HG02763 (cell line): ENCODE data around the gene GAS6.
"Not testable (repeated sequence)": the region's sequence is repeated elsewhere in the genome, so short reads cannot be mapped to it uniquely, and the experiment has no call there.

Source experiments
- ATAC-seq: cut with Tn5 transposase; IDR thresholded peaks from one replicate; pipeline ENCODE4 v1.9.1; 2021; ENCODE audit warnings: mild to moderate bottlenecking, moderate library complexity; ENCODE audit not compliant: unreplicated experiment

The GAS6 gene

GRCh38 chr13:113826446-113826845 lies 37.4 kb downstream of the GAS6 start:
- ATAC-seq: not testable (repeated sequence)

GRCh38 chr13:113825841-113826240 lies 38.0 kb downstream of the GAS6 start:
- ATAC-seq: no peak

GRCh38 chr13:113823771-113824170 lies 40.1 kb downstream of the GAS6 start:
- ATAC-seq: no peak

- no peak for ATAC-seq
Observed at GRCh38 chr13:113822956-113823744, 40.7 kb downstream of the GAS6 start.

- no peak for ATAC-seq
Observed at GRCh38 chr13:113822266-113822665, 41.6 kb downstream of the GAS6 start.

- ATAC-seq: no peak
Observed at GRCh38 chr13:113821847-113822246, 42.0 kb downstream of the GAS6 start.

GRCh38 chr13:113820813-113821651 lies 42.8 kb downstream of the GAS6 start:
- ATAC-seq: no peak

GRCh38 chr13:113819731-113820715 lies 43.9 kb downstream of the GAS6 start:
- no peak for ATAC-seq

- ATAC-seq: no peak
Observed at GRCh38 chr13:113819341-113819730, 44.5 kb downstream of the GAS6 start.

GRCh38 chr13:113818700-113819295 lies 45.1 kb downstream of the GAS6 start:
- ATAC-seq: no peak

- ATAC-seq: no peak
Observed at GRCh38 chr13:113817860-113818691, 45.8 kb downstream of the GAS6 start.

GRCh38 chr13:113816946-113817859 lies 46.7 kb downstream of the GAS6 start:
- no peak for ATAC-seq

GRCh38 chr13:113816254-113816929 lies 47.5 kb downstream of the GAS6 start:
- ATAC-seq: no peak

- no peak for ATAC-seq
Observed at GRCh38 chr13:113815151-113816058, 48.5 kb downstream of the GAS6 start.

- ATAC-seq: no peak
Observed at GRCh38 chr13:113814435-113814821, 49.4 kb downstream of the GAS6 start.

- ATAC-seq: no peak
Observed at GRCh38 chr13:113813749-113814434, 50.0 kb downstream of the GAS6 start.
